ENCODE results near the gene FAM20A. TPM values are rescaled to one million over a fixed set of nuclear protein-coding genes. Genes with fewer than 3 reads are reported as not detected.
A peak's percentile ranks its signal among the peaks of the same experiment; 100 is the strongest.
"Not testable (repeated sequence)": the region's sequence is repeated elsewhere in the genome, so short reads cannot be mapped to it uniquely, and the experiment has no call there.

Gene FAM20A
- total RNA-seq, 1 experiment from 2014 or later, result 1.3 TPM

- DNase-seq, result no peak
- Mint-ChIP-seq H3K36me3 (ENCODE audit: insufficient read depth, unreplicated experiment) (peaks cover 62% of the 10 kb centered on the region), H3K4me3 (ENCODE audit: low read depth, unreplicated experiment) (no peak overlapping the region), H3K4me1 (ENCODE audit: low read depth, unreplicated experiment) (no peaks in the 10 kb centered on the region), H3K9me3 (ENCODE audit: low read depth, unreplicated experiment) (no peaks in the 10 kb centered on the region), H3K27me3 (ENCODE audit: unreplicated experiment) (no peaks in the 10 kb centered on the region), H3K27ac (ENCODE audit: unreplicated experiment) (peak overlapping the region; percentile 14)
- BruUV-seq (replicated peaks), result no TSS peak
- CTCF ChIA-PET, result no interaction called here
- TF ChIP-seq, protein P1, sequence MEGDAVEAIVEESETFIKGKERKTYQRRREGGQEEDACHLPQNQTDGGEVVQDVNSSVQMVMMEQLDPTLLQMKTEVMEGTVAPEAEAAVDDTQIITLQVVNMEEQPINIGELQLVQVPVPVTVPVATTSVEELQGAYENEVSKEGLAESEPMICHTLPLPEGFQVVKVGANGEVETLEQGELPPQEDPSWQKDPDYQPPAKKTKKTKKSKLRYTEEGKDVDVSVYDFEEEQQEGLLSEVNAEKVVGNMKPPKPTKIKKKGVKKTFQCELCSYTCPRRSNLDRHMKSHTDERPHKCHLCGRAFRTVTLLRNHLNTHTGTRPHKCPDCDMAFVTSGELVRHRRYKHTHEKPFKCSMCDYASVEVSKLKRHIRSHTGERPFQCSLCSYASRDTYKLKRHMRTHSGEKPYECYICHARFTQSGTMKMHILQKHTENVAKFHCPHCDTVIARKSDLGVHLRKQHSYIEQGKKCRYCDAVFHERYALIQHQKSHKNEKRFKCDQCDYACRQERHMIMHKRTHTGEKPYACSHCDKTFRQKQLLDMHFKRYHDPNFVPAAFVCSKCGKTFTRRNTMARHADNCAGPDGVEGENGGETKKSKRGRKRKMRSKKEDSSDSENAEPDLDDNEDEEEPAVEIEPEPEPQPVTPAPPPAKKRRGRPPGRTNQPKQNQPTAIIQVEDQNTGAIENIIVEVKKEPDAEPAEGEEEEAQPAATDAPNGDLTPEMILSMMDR (IDR thresholded peaks at IDR 0.05; ENCODE audit: unreplicated experiment), result no peak
- intact Hi-C loops (cut with micrococcal nuclease; ENCODE audit: unreplicated experiment), result no loop called here
Measured at GRCh38 chr17:68527314-68527713, 73.9 kb downstream of the FAM20A start.

GRCh38 chr17:68526548-68526947 lies 74.6 kb downstream of the FAM20A start:
- no peak overlapping the region for H3K4me3 Mint-ChIP-seq (ENCODE audit: low read depth, unreplicated experiment)
- H3K27ac Mint-ChIP-seq (ENCODE audit: unreplicated experiment), result peak overlapping the region; percentile 14
- no peak for DNase-seq
- peaks cover 62% of the 10 kb centered on the region for H3K36me3 Mint-ChIP-seq (ENCODE audit: insufficient read depth, unreplicated experiment)
- CTCF ChIA-PET, result no interaction called here
- H3K4me1 Mint-ChIP-seq (ENCODE audit: low read depth, unreplicated experiment), result no peaks in the 10 kb centered on the region
- no peaks in the 10 kb centered on the region for H3K27me3 Mint-ChIP-seq (ENCODE audit: unreplicated experiment)
- BruUV-seq (replicated peaks), result no TSS peak
- intact Hi-C loops (cut with micrococcal nuclease; ENCODE audit: unreplicated experiment), result no loop called here
- no peaks in the 10 kb centered on the region for H3K9me3 Mint-ChIP-seq (ENCODE audit: low read depth, unreplicated experiment)
- TF ChIP-seq, protein P1 (IDR thresholded peaks at IDR 0.05; ENCODE audit: unreplicated experiment), result no peak

DNA sequence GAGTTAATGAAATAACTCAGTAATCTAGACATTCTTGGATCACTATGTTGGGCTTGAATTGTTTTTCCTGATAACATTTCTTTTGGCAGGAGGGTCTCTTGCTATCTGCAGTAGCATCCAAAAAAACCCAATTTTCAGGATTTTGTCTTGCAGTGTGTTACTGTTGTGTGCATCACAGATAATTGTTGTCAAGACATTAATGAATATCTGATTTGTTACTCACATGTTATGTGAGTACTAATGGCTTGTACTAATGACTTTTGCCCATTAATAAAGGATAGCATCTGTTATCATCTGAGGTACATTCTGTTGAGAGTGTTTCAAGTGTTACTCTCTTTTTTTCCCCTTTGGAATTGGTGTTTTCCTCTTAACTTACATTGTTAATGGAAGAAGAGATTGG lies 78.9 kb downstream of the FAM20A start:
- no peak overlapping the region for H3K27ac Mint-ChIP-seq (ENCODE audit: unreplicated experiment)
- CTCF ChIA-PET, result no interaction called here

DNA sequence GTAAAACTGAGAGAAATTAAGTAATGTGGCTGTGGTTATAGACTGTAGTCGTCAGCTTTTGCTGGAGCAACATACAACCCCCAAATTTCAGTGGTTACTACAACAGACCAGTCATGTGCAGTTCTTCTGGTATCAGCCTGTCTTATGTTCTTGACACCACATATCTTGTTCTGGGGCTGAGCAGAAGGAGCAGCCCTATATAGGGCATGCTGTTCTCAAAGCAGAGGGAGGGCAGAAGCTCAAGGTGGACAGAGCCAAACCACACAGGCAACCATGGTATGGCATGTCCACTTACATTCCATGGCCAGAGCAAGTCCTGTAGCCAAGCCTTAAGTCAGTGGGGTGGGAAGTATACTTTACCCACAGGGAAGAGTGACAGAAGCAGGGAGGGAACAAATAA lies 81.3 kb downstream of the FAM20A start:
- Mint-ChIP-seq H3K4me3 (ENCODE audit: low read depth, unreplicated experiment) (no peak overlapping the region), H3K9me3 (ENCODE audit: low read depth, unreplicated experiment) (peaks cover 3% of the 10 kb centered on the region), H3K4me1 (ENCODE audit: low read depth, unreplicated experiment) (peaks cover 17% of the 10 kb centered on the region), H3K36me3 (ENCODE audit: insufficient read depth, unreplicated experiment) (peaks cover 45% of the 10 kb centered on the region), H3K27me3 (ENCODE audit: unreplicated experiment) (no peaks in the 10 kb centered on the region), H3K27ac (ENCODE audit: unreplicated experiment) (peak overlapping the region; percentile 24)
- no TSS peak for BruUV-seq (replicated peaks)
- intact Hi-C loops (cut with micrococcal nuclease; ENCODE audit: unreplicated experiment), result no loop called here
- TF ChIP-seq, protein P1 (IDR thresholded peaks at IDR 0.05; ENCODE audit: unreplicated experiment), result no peak
- DNase-seq, result no peak
- CTCF ChIA-PET, result interaction anchor here (0.5 kb wide), 1 partner anchor 41 kb away, joined by 3 read pairs; no protein-coding TSS in a partner anchor

More for the DNA sequence above, 78.9 kb downstream of the FAM20A start:
- intact Hi-C loops (cut with micrococcal nuclease; ENCODE audit: unreplicated experiment), result no loop called here
- peaks cover 2% of the 10 kb centered on the region for H3K4me1 Mint-ChIP-seq (ENCODE audit: low read depth, unreplicated experiment)
- H3K4me3 Mint-ChIP-seq (ENCODE audit: low read depth, unreplicated experiment), result no peak overlapping the region
- no TSS peak for BruUV-seq (replicated peaks)
- peaks cover 51% of the 10 kb centered on the region for H3K36me3 Mint-ChIP-seq (ENCODE audit: insufficient read depth, unreplicated experiment)
- no peaks in the 10 kb centered on the region for H3K27me3 Mint-ChIP-seq (ENCODE audit: unreplicated experiment)
- H3K9me3 Mint-ChIP-seq (ENCODE audit: low read depth, unreplicated experiment), result peaks cover under 1% of the 10 kb centered on the region
- TF ChIP-seq, protein P1 (IDR thresholded peaks at IDR 0.05; ENCODE audit: unreplicated experiment), result no peak
- DNase-seq, result no peak

DNA sequence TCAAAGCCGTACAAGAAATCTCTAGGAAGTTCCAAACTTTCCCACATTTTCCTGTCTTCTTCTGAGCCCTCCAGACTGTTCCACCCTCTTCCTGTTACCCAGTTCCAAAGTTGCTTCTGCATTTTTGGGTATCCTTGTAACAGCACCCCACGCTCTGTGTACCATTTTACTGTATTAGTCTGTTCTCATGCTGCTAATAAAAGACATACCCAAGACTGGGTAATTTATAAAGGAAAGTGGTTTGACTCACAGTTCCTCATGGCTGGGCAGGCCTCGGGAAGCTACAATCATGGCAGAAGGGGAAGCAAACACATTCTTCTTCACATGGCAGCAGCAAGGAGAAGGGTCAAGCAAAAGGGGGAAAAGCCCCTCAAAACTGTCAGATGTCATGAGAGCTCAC lies 82.1 kb downstream of the FAM20A start:
- not testable (repeated sequence) for H3K27ac Mint-ChIP-seq (ENCODE audit: unreplicated experiment)

More for the DNA sequence above, 82.1 kb downstream of the FAM20A start:
- BruUV-seq (replicated peaks); DNase-seq; intact Hi-C loops (cut with micrococcal nuclease; ENCODE audit: unreplicated experiment); CTCF ChIA-PET; H3K4me3 Mint-ChIP-seq (ENCODE audit: low read depth, unreplicated experiment); H3K9me3 Mint-ChIP-seq (ENCODE audit: low read depth, unreplicated experiment); H3K27me3 Mint-ChIP-seq (ENCODE audit: unreplicated experiment): not testable (repeated sequence)
- Mint-ChIP-seq H3K36me3 (ENCODE audit: insufficient read depth, unreplicated experiment) (peaks cover 39% of the 10 kb centered on the region), H3K4me1 (ENCODE audit: low read depth, unreplicated experiment) (peaks cover 22% of the 10 kb centered on the region)
